Measurements from ENCODE around the gene ILRUN.

- TF ChIP-seq EZH2 (IDR thresholded peaks at IDR 0.05; ENCODE audit: insufficient read depth, poor library complexity, severe bottlenecking) (no peak), EZH2phosphoT487 (IDR thresholded peaks at IDR 0.05; ENCODE audit: insufficient read depth, low read depth) (no peak)
Observed at GRCh38 chr6:34661357-34661756, 35.2 kb downstream of the ILRUN start.

All from GM23248 (cell line).